OCI-LY7 (cell line): ENCODE data around the gene IFNL2. TPM values are rescaled to one million over a fixed set of nuclear protein-coding genes. Genes with fewer than 3 reads are reported as not detected.

Source experiments
- BruUV-seq: library from RNA; stranded (reverse); fragments of 400-500 nt; replicated peaks from 2 replicates; lab custom pipeline; 2021; lab: Mats Ljungman, UMichigan
- CTCF ChIA-PET: fragments of 300-600 bp; sonication (Branson Sonifier 250); formaldehyde crosslinking; loops from one replicate; lab custom pipeline; 2022; ENCODE audit warnings: antibody characterized with exemption; ENCODE audit not compliant: unreplicated experiment; lab: Charles Lee
- POLR2A ChIA-PET: fragments of 300-600 bp; sonication (Branson Sonifier 250); formaldehyde crosslinking; loops from one replicate; lab custom pipeline; 2022; ENCODE audit warnings: antibody characterized with exemption; lab: Charles Lee
- DNase-seq: peaks from one replicate; pipeline ENCODE4 v3.0.0-alpha.2; 2015; ENCODE audit warnings: low spot score
- H2AFZ ChIP-seq: fragments of 200-600 bp; sonication (generic), shearing (Covaris generic); 2 replicates; pipeline ENCODE4 v1.6.1; 2014; ENCODE audit warnings: mild to moderate bottlenecking, antibody characterized with exemption, low read length, moderate library complexity
- H3K27ac ChIP-seq: fragments of 200-600 bp; sonication (generic); 2 replicates; pipeline ENCODE4 v1.5.1; 2014; ENCODE audit warnings: mixed run types, low read depth, mild to moderate bottlenecking, moderate library complexity, low read length, inconsistent platforms; ENCODE audit not compliant: poor library complexity, severe bottlenecking
- H3K36me3 ChIP-seq: fragments of 200-600 bp; sonication (generic); 2 replicates; pipeline ENCODE4 v1.6.1; 2014; ENCODE audit warnings: mild to moderate bottlenecking, antibody characterized with exemption, low read length, moderate library complexity, mixed read lengths; ENCODE audit not compliant: insufficient read depth
- H3K4me1 ChIP-seq: fragments of 200-600 bp; sonication (generic); 2 replicates; pipeline ENCODE4 v1.5.1; 2014; ENCODE audit warnings: mild to moderate bottlenecking, low read length; ENCODE audit not compliant: insufficient read depth, poor library complexity, severe bottlenecking
- H3K4me2 ChIP-seq: fragments of 200-600 bp; sonication (generic); 2 replicates; pipeline ENCODE4 v1.6.1; 2014; ENCODE audit warnings: mild to moderate bottlenecking, low read length
- H3K4me3 ChIP-seq: fragments of 200-600 bp; sonication (generic); 2 replicates; pipeline ENCODE4 v1.5.1; 2014; ENCODE audit warnings: mild to moderate bottlenecking, low read depth, low read length; ENCODE audit not compliant: poor library complexity, severe bottlenecking
- H3K79me2 ChIP-seq: fragments of 200-600 bp; sonication (generic); 2 replicates; pipeline ENCODE4 v1.6.1; 2016; ENCODE audit warnings: low read depth, mild to moderate bottlenecking, low read length, moderate library complexity, mixed read lengths; ENCODE audit not compliant: insufficient read depth
- H3K9me2 ChIP-seq: fragments of 200-600 bp; sonication (generic); 2 replicates; pipeline ENCODE4 v1.6.1; 2016; ENCODE audit warnings: mild to moderate bottlenecking, low read length, mixed read lengths; ENCODE audit not compliant: insufficient read depth
- H3K9me3 ChIP-seq: fragments of 200-600 bp; sonication (generic); 2 replicates; pipeline ENCODE4 v1.6.1; 2014; ENCODE audit warnings: mild to moderate bottlenecking, mixed run types, low read length, mixed read lengths
- H4K20me1 ChIP-seq: fragments of 200-600 bp; sonication (generic); 2 replicates; pipeline ENCODE4 v1.6.1; 2014; ENCODE audit warnings: mild to moderate bottlenecking, antibody characterized with exemption, low read length, moderate library complexity, mixed read lengths; ENCODE audit not compliant: insufficient read depth
- EZH2phosphoT487 ChIP-seq: fragments of 200-600 bp; sonication (generic); IDR thresholded peaks from 2 replicates; pipeline ENCODE4 v1.6.1; 2018; ENCODE audit warnings: low read depth, borderline replicate concordance, mild to moderate bottlenecking, mixed run types, antibody characterized with exemption, low read length, moderate library complexity, mixed read lengths
- intact Hi-C: fragments of 100-400 bp; cut with micrococcal nuclease; formaldehyde crosslinking; loops from one replicate; pipeline ENCODE4 v1.10.0; 2022; ENCODE audit not compliant: unreplicated experiment
- total RNA-seq, 2 experiments: library from RNA; depleted of rRNA in 1 of 2; stranded (reverse); fragments of >200 nt in 1 of 2; shearing (Covaris generic) in 1 of 2; gene quantifications; 2 replicates each; pipeline ENCODE4 v1.2.3, GENCODE V29; 2014 to 2022
- TF ChIP-seq, protein P1 (sequence below): fragments of 200-600 bp; sonication (generic); conservative IDR thresholded peaks from 2 replicates; pipeline ENCODE4 v1.5.1; 2014; ENCODE audit warnings: mild to moderate bottlenecking, antibody characterized with exemption, low read length, moderate library complexity, mixed read lengths

Gene IFNL2
- total RNA-seq, 2 experiments from 2014 or later = not detected

GRCh38 chr19:39307046-39307821 lies 39.0 kb downstream of the IFNL2 start:
- DNase-seq = no peak
- no peak overlapping the region for H2AFZ ChIP-seq
- no peaks in the 10 kb centered on the region for H3K4me1 ChIP-seq
- no peaks in the 10 kb centered on the region for H4K20me1 ChIP-seq
- no peak overlapping the region for H3K27ac ChIP-seq
- POLR2A ChIA-PET = interaction anchor here (1.2 kb wide), 1 partner anchor 8 kb away, joined by 3 read pairs; no protein-coding TSS in a partner anchor
- no TSS peak for BruUV-seq
- CTCF ChIA-PET = no interaction called here
- H3K4me2 ChIP-seq = no peak overlapping the region
- no peak overlapping the region for H3K4me3 ChIP-seq
- no peak for TF ChIP-seq EZH2phosphoT487
- TF ChIP-seq, protein P1, sequence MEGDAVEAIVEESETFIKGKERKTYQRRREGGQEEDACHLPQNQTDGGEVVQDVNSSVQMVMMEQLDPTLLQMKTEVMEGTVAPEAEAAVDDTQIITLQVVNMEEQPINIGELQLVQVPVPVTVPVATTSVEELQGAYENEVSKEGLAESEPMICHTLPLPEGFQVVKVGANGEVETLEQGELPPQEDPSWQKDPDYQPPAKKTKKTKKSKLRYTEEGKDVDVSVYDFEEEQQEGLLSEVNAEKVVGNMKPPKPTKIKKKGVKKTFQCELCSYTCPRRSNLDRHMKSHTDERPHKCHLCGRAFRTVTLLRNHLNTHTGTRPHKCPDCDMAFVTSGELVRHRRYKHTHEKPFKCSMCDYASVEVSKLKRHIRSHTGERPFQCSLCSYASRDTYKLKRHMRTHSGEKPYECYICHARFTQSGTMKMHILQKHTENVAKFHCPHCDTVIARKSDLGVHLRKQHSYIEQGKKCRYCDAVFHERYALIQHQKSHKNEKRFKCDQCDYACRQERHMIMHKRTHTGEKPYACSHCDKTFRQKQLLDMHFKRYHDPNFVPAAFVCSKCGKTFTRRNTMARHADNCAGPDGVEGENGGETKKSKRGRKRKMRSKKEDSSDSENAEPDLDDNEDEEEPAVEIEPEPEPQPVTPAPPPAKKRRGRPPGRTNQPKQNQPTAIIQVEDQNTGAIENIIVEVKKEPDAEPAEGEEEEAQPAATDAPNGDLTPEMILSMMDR = no peak
- H3K79me2 ChIP-seq = no peaks in the 10 kb centered on the region
- H3K9me2 ChIP-seq = no peaks in the 10 kb centered on the region
- no peaks in the 10 kb centered on the region for H3K9me3 ChIP-seq
- intact Hi-C loops = no loop called here
- no peaks in the 10 kb centered on the region for H3K36me3 ChIP-seq

DNA sequence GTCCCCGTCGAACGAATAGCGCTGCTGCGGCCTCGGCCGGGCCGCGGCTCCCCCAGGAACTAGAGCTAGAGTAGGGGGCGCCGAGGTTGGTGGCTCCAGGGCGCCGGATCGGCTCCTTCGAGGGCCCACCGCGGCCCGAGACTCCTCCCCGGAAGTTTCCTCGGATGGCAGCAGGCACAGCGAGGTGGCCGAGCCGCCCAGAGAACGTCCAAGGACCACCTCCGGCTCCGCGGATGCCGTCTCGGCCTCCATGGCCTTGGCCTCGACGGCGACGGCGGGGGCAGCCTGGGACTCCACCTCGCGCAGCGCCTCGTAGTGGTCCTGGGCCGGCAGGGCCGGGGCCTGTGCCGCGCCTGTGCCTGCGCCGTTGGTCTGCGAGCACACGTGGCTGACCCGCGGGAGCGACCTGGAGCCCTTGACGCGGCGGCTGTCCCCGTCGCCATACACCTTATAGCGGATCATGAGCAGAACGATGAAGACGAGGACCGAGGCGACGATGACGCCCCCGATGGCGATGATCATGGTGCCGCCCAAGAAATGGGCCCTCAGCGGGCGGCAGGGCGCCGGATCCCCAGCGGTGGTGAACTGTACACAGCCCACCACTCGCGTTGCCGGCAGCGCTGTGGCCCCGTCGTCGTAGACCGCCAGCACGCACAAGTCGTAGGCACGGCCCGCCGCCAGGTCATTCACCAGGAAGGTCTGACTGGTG lies 39.8 kb downstream of the IFNL2 start:
- no TSS peak for BruUV-seq
- Histone ChIP-seq H3K4me2 (no peak overlapping the region), H3K9me2 (no peaks in the 10 kb centered on the region), H2AFZ (no peak overlapping the region), H3K4me1 (no peaks in the 10 kb centered on the region), H3K79me2 (no peaks in the 10 kb centered on the region), H4K20me1 (no peaks in the 10 kb centered on the region), H3K4me3 (no peak overlapping the region), H3K27ac (no peak overlapping the region), H3K9me3 (no peaks in the 10 kb centered on the region), H3K36me3 (no peaks in the 10 kb centered on the region)
- ChIA-PET POLR2A (no interaction called here), CTCF (no interaction called here)
- no peak for DNase-seq
- TF ChIP-seq, protein P1 = no peak
- no peak for TF ChIP-seq EZH2phosphoT487
- intact Hi-C loops = no loop called here
